OCI-LY3 (cell line): ENCODE data around the gene NME8.

ENCODE experiments used
- H2AFZ ChIP-seq: fragments of 200-600, 300-600 bp; shearing (Covaris generic); 2 replicates; pipeline ENCODE4 v1.6.0; 2014; ENCODE audit warnings: antibody characterized with exemption, low read depth, low read length
- H3K27ac ChIP-seq: fragments of 200-600, 300-600 bp; sonication (generic); 2 replicates; pipeline ENCODE4 v1.5.1; 2014; ENCODE audit warnings: mild to moderate bottlenecking, low read length, moderate library complexity, mixed read lengths
- H3K27me3 ChIP-seq: fragments of 200-600, 300-600 bp; sonication (generic); 2 replicates; pipeline ENCODE4 v1.6.1; 2014; ENCODE audit warnings: low read depth, low read length, mixed read lengths
- H3K36me3 ChIP-seq: fragments of 200-600, 300-600 bp; sonication (generic); replicated peaks from 2 replicates; pipeline ENCODE3; 2014; ENCODE audit warnings: low read depth, low read length, mixed read lengths
- H3K4me1 ChIP-seq: fragments of 300-600, 200-600 bp; sonication (generic); 2 replicates; pipeline ENCODE4 v1.6.1; 2014; ENCODE audit warnings: low read length, mixed read lengths
- H3K4me2 ChIP-seq: fragments of 200-600, 300-600 bp; sonication (generic); 2 replicates; pipeline ENCODE4 v1.6.1; 2014; ENCODE audit warnings: low read length, mixed read lengths
- H3K4me3 ChIP-seq: fragments of 300-600, 200-600 bp; sonication (generic); 2 replicates; pipeline ENCODE4 v1.5.1; 2014; ENCODE audit warnings: antibody characterized with exemption, mild to moderate bottlenecking, low read length, moderate library complexity
- H3K79me2 ChIP-seq: fragments of 300-600, 200-600 bp; shearing (Covaris generic); 2 replicates; pipeline ENCODE4 v1.6.1; 2014; ENCODE audit warnings: mild to moderate bottlenecking, low read length, mixed read lengths
- H3K9ac ChIP-seq: fragments of 300-600, 200-600 bp; shearing (Covaris generic); 2 replicates; pipeline ENCODE4 v1.6.0; 2014; ENCODE audit warnings: mild to moderate bottlenecking, low read length, moderate library complexity
- H3K9me3 ChIP-seq: fragments of 200-600, 300-600 bp; shearing (Covaris generic); 2 replicates; pipeline ENCODE4 v1.6.1; 2014; ENCODE audit warnings: low read length, mixed read lengths; ENCODE audit not compliant: insufficient read depth
- H4K20me1 ChIP-seq: fragments of 200-600, 300-600 bp; sonication (generic); 2 replicates; pipeline ENCODE4 v1.6.1; 2016; ENCODE audit warnings: low read length, mixed read lengths; ENCODE audit not compliant: insufficient read depth
- EZH2phosphoT487 ChIP-seq: fragments of 200-600 bp; shearing (Covaris generic); IDR thresholded peaks from 2 replicates; pipeline ENCODE4 v1.6.1; 2018; ENCODE audit warnings: antibody characterized with exemption, mixed run types, low read depth
- TF ChIP-seq, protein P1 (sequence below): fragments of 200-600, 300-600 bp; sonication (generic); IDR thresholded peaks from 2 replicates; pipeline ENCODE4 v1.5.1; 2014; ENCODE audit warnings: antibody characterized with exemption, low read length, low read depth

Gene NME8

DNA sequence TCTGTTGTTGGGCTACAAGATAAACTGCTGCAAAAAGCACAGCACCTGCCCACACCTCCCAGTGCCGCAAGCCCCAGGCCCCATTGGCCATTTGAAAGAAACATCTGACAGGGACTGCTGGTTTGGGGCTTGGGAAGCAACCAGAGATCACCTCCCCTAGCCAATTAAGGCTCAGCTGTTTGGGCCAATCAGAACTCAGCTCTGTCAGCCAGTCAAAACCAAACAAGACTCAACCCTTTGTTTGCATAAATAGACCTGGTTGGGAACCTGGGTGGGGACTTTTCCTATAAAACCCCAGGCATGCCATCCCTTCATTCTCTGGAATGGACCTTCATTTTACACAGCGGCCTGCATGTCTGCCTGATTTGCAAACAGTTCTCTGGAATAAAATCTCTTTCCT, 17.2 kb upstream of the NME8 start:
- Histone ChIP-seq H3K4me1 (peaks cover 37% of the 10 kb centered on the region), H3K4me2 (no peak overlapping the region), H3K27ac (no peak overlapping the region), H4K20me1 (no peaks in the 10 kb centered on the region), H2AFZ (no peak overlapping the region), H3K4me3 (no peak overlapping the region), H3K27me3 (peaks cover 8% of the 10 kb centered on the region; the same call in 1 of the 2 replicates), H3K79me2 (no peaks in the 10 kb centered on the region), H3K9ac (no peak overlapping the region), H3K36me3 (no peaks in the 10 kb centered on the region), H3K9me3 (no peaks in the 10 kb centered on the region)
- no peak for TF ChIP-seq EZH2phosphoT487
- TF ChIP-seq, protein P1, sequence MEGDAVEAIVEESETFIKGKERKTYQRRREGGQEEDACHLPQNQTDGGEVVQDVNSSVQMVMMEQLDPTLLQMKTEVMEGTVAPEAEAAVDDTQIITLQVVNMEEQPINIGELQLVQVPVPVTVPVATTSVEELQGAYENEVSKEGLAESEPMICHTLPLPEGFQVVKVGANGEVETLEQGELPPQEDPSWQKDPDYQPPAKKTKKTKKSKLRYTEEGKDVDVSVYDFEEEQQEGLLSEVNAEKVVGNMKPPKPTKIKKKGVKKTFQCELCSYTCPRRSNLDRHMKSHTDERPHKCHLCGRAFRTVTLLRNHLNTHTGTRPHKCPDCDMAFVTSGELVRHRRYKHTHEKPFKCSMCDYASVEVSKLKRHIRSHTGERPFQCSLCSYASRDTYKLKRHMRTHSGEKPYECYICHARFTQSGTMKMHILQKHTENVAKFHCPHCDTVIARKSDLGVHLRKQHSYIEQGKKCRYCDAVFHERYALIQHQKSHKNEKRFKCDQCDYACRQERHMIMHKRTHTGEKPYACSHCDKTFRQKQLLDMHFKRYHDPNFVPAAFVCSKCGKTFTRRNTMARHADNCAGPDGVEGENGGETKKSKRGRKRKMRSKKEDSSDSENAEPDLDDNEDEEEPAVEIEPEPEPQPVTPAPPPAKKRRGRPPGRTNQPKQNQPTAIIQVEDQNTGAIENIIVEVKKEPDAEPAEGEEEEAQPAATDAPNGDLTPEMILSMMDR: no peak

- no peaks in the 10 kb centered on the region for H3K36me3 ChIP-seq
- no peak overlapping the region for H3K9ac ChIP-seq
- no peaks in the 10 kb centered on the region for H3K9me3 ChIP-seq
- TF ChIP-seq, protein P1: peak; percentile 85
- TF ChIP-seq EZH2phosphoT487: no peak
- H3K4me2 ChIP-seq: peak overlapping the region; percentile 93
- peaks cover 8% of the 10 kb centered on the region; the same call in 1 of the 2 replicates for H3K27me3 ChIP-seq
- no peaks in the 10 kb centered on the region for H3K79me2 ChIP-seq
- no peaks in the 10 kb centered on the region for H4K20me1 ChIP-seq
- H2AFZ ChIP-seq: no peak overlapping the region
- H3K4me3 ChIP-seq: peak overlapping the region; percentile 94; the same call in 1 of the 2 replicates
- H3K4me1 ChIP-seq: peaks cover 29% of the 10 kb centered on the region
- H3K27ac ChIP-seq: no peak overlapping the region
These were observed 16.2 kb upstream of the NME8 start for GRCh38 chr7:37832194-37832593.

- peak overlapping the region; percentile 94 for H3K4me3 ChIP-seq
- H3K27me3 ChIP-seq: peaks cover 10% of the 10 kb centered on the region; the same call in 1 of the 2 replicates
- TF ChIP-seq EZH2phosphoT487: no peak
- TF ChIP-seq, protein P1: peak; percentile 56
- no peaks in the 10 kb centered on the region for H3K9me3 ChIP-seq
- peak overlapping the region; percentile 93 for H3K4me2 ChIP-seq
- H3K79me2 ChIP-seq: no peaks in the 10 kb centered on the region
- peak overlapping the region; percentile 65 for H3K9ac ChIP-seq
- H3K4me1 ChIP-seq: peaks cover 28% of the 10 kb centered on the region
- no peaks in the 10 kb centered on the region for H4K20me1 ChIP-seq
- no peaks in the 10 kb centered on the region for H3K36me3 ChIP-seq
- H2AFZ ChIP-seq: peak overlapping the region; percentile 96
- H3K27ac ChIP-seq: no peak overlapping the region
These were observed 15.1 kb upstream of the NME8 start for GRCh38 chr7:37833107-37833817.

- Histone ChIP-seq H3K79me2 (no peaks in the 10 kb centered on the region), H3K27ac (no peak overlapping the region), H3K27me3 (peaks cover 13% of the 10 kb centered on the region), H4K20me1 (no peaks in the 10 kb centered on the region), H3K9me3 (no peaks in the 10 kb centered on the region), H3K4me3 (peak overlapping the region; percentile 94; the same call in 1 of the 2 replicates), H3K4me1 (peaks cover 28% of the 10 kb centered on the region), H3K36me3 (no peaks in the 10 kb centered on the region), H2AFZ (no peak overlapping the region), H3K4me2 (no peak overlapping the region; the same call in 1 of the 2 replicates), H3K9ac (0 out of 2 replicates have a peak overlapping the region, but pooled peaks have one; percentile 65)
- TF ChIP-seq, protein P1: no peak
- TF ChIP-seq EZH2phosphoT487: no peak
These were observed 14.6 kb upstream of the NME8 start for GRCh38 chr7:37833818-37834146.
